NAMALWA (cell line): ENCODE results near the gene FCGR2B.
"Not testable (repeated sequence)": the region's sequence is repeated elsewhere in the genome, so short reads cannot be mapped to it uniquely, and the experiment has no call there.

Source experiments
- DNase-seq: peaks from one replicate; pipeline ENCODE4 v3.0.0-alpha.2; 2015; ENCODE audit warnings: low spot score

The FCGR2B gene

DNA sequence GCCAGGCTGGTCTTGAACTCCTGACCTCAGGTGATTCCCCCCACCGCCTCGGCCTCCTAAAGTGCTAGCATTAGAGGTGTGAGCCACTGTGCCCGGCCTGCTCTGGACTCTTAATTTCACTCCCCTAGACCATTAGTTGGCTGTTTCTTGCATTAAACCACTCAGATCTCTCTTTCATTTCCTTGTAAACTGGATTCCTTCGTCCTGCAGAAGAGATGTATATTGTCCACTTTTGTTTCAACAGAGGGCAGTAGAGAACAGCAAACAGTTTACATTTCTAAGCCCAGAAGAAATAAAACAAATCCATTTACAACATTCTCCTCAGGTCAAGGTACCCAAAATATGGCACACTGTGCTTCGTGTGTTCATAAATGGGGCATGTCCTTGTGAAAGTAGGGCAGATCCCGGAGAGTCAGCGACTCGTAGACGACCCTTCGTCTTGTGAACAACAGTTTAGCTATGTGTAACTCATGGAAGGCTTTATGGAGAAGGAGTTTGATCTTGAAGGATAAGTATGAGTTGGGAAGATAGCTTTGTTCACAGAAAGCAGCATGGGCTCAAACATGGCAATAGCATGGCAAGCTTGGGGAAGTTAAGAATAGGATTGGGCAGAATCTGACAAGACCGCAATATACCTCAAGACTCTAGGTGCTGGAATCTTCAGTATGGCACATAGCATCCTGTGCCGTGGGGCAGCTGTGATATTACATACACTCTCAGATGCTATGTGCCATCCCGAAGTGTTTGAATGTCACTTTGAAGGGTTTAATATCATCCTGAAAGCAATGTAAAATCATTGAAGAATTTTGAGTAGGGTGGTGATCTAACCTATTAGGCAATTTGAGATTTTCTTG is 15.2 kb upstream of the FCGR2B start:
- DNase-seq = peak; percentile 80

DNA sequence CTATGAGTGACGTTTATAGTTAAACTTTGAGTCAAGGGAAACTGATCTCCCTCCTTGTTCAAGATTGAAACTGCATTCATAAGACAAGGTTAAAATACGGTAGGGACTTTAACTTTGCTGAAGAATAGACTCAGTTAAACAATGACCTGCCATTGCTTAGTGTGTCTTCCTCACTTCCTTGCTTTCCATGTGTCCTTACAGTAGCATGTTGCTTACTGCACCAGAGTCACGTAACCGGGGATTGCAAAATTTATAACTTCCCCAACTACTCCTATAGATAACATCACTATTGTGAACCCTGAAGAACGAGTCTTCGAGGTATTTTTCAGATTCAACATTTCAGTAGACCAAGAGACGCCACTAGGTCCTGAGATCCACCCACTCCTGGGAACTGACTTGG is 9.4 kb upstream of the FCGR2B start:
- DNase-seq = not testable (repeated sequence)

DNA sequence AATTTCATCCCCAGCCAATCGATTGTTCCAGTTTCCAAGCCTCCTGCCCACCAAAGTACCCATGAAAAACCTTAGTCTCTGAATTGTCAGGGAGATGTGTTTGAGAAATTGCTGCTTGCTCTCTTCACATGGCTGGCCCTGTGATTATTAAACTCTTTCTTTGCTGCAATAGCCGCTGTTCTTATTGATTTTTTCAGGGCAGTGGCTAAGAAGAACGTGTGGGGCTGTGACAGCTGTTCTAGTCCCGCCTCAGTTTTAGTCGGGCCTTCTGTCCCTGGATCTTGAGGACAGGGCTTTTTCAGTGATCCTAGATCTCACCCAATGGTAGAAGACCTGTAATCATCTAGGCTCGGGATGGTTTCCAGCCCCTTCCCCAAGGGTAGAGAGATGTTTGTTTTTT is 9.0 kb upstream of the FCGR2B start:
- DNase-seq = not testable (repeated sequence)

DNA sequence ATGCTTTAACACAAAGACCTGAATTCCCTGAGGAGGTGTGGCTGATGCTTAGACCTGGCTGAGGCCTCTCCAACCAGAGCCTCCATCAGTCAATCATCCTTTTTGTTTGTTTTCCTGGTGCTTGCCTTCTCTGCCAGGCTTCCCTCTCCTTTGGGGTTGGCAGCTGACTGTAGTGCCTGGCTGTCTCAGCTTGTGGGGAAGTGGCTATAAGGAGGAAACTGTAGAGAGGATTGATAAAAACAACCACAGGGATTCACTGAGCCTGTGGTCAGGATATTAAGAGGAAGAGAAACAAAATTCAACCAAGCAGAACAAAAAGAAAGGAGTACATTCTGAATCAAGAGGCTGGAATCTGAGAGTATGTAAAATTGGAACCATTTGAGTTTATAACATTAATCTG is 4.4 kb upstream of the FCGR2B start:
- not testable (repeated sequence) for DNase-seq

DNA sequence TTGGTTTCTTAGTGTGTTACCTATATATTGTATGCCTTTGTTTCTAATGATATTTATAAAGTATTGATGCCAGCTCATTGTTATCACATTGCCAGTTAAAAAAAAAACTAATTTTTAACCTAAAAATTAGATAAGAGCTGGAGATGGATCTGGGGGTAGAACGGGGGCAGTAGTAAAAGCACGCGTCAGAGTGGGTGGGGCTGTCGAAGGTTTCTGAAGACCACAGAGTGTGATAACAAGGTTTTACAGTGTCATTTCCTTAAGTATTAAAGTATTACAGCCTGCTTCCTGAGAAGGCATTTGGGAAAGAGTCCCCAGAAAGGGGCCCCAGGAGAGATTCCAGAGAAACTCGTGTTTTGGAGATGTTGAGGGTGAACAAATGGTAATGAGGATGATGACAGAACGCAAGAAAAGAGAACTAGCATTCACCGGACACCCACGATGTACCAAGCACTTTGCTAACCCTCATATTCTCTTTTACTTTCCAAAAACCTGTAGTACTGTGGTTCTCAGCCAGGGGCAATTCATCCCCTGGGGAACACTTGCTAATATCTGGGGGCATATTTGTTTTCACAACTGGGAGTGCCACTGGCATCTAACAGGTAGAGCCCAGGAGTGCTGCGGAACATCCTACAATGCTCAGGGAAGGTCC is 1.2 kb upstream of the FCGR2B start:
- DNase-seq = not testable (repeated sequence)

DNA sequence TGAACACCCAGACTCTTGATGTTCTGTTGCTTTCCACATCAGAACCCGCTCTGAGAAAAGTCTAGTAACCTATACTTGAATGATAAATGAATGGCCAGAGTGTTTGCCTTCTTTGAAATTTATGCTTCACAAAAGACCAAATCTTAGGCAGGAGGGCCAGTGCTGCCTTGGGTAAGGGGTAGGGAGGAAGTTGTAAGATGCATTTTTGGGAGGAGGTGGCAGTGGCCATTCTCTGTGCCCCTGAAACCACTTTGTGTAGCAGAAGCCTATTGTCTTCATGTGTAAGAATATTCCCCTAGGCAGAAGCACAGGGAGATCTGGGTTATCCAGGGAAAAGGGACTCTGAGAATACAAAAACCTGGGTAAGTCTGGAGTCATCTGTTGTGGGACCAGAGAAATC is 626 bp downstream of the FCGR2B start:
- DNase-seq = not testable (repeated sequence)

DNA sequence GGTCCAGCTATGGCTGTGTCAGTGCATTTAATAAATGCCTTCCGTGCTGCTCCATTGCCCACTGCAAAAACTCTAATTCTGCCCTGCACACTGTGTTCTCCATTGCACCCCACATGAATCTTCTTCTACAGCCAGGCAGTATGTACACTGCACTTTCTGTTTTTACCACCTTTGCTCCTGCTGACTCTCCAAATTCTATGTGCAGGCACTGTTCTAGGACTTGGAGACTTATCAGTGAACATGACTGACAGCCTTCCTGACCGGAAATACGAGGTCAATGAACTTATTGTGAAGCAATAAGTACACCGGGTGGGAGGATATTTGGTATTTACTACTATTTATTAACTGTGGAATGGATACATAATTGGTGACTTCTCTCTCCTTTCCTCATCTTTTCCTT is 1.7 kb downstream of the FCGR2B start:
- not testable (repeated sequence) for DNase-seq

DNA sequence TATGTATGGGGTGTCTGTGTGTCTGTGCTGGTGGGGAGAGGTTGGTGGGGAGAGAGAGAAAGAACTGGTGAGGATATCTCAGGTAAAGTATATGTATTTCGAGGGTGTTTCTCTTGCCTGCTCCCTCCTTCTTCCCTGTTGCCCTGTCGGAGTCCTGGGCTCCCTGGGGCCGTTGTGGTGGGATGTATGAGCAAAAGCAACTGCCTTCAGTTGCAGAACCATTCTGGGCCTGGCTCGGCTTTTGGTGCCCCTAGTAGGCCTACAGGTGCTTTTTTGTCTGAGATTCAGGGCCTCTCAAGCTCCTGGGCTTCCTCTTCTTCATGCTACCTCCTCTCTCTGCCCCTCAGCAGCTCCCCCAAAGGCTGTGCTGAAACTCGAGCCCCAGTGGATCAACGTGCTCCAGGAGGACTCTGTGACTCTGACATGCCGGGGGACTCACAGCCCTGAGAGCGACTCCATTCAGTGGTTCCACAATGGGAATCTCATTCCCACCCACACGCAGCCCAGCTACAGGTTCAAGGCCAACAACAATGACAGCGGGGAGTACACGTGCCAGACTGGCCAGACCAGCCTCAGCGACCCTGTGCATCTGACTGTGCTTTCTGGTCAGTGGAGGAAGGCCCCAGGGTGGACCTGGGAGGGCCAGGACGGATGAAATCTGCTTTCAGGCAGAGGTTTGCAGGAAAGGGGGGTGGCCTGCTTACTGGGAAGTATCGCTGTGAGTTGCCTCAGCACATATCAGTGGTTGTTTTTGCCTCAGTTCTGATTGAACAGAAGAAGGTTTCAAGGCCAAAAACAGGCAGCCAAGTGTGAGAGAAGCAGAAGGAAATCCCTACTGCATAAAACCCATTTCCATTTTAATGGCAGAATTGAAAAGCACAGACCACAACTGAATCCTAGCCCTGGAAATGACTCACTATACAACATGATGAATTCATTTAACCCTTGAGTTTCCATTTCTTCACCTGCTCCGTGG is 8.4 kb downstream of the FCGR2B start:
- DNase-seq = not testable (repeated sequence)

DNA sequence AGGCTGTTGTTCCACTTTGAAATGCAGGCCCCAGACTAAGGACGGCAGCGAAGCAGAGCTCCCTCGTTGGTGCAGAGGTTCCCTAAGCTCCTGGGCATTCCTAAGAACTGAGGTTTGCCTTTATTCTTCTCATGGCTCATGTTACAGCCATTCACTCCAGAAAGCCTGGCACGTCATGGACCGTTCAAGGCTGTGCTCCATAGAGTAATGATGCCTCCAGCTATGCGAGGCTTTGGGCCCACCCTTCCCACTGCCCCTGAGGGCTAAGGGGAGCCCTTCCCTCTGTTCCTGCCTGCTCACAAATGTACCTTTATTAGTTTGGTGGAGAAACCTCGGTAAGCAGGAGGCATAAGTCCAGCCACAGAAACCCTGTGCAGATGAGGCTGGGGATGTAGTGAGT is 10.5 kb downstream of the FCGR2B start:
- DNase-seq = not testable (repeated sequence)

DNA sequence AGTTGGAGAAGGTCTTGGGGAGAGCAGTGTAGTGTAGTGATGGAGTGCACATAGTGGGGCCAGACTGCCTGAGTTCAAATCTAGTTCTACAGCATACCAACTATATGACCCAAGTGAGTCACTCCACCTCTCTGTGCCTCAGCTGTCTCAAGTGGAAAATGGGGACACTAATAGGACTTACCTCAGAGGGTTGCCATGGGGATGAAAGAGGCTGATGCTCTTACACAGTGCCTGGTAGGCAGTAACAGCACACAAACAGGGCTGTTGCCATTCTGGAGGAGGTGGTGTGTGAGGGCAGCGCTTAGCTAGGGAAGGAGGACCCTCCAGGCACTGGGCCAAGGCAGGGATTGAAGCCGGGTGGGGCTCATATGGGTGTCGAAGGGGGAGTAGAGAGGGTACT is 11.5 kb downstream of the FCGR2B start:
- not testable (repeated sequence) for DNase-seq

DNA sequence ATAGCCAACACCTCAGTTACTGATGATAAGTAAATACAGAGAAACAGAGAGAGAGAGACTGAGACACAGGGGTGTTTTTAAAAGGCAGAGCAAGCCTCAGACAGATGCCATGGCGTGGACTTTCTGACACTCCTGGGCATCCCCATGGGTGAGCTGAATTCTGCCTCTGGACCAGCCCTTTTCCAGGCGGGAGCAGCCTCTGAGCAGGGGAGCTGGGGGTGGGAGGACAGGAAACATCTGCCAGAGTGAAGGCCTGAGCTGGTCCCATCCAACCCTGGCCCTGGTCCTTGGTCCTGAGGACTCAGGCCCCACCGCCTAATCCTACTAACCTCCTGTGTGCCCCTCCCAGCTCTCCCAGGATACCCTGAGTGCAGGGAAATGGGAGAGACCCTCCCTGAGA is 12.0 kb downstream of the FCGR2B start:
- not testable (repeated sequence) for DNase-seq

DNA sequence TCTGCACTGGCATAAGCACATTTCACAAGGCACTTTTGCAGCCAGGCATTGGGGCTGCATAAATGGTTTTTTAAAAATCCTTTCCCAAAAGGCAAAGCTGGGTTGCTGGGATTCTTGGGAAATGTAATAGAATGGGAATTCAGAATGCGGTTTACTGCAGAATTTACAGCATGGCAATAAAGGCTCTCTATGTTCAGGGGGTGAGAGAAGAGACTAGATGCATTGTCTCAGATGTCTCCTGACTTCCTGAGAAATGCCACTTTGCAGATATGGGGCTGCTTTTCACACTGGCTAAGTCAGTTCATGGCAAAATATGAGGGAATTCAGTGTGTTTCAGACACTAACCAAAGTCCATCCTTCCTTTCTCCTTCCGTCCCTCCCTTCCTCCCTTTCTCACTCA is 13.5 kb downstream of the FCGR2B start:
- no peak for DNase-seq

DNA sequence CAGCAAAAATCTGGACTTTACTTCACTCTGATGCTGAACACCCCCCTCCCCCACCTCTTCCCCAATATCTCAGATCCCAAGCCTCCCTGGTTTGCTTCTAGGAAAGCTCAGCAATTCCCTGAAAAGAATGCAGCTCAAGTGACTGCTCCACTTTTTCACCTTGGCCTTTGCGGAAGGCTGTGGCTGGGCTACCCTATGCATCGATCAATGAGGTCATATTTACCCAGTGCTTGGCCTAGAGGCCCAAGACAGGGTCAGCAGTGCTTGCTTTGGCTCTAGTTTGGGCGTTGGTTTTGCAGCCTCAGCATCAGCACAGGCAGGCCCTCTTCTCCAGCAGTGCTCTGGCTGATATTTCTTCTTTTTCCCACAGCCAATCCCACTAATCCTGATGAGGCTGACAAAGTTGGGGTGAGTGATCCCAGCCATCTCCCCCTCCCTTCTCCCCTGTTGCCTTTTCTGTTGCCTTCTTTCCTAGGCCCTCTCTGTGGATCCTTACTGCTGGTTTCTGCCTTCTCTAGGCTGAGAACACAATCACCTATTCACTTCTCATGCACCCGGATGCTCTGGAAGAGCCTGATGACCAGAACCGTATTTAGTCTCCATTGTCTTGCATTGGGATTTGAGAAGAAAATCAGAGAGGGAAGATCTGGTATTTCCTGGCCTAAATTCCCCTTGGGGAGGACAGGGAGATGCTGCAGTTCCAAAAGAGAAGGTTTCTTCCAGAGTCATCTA is 14.2 kb downstream of the FCGR2B start:
- DNase-seq = no peak

DNA sequence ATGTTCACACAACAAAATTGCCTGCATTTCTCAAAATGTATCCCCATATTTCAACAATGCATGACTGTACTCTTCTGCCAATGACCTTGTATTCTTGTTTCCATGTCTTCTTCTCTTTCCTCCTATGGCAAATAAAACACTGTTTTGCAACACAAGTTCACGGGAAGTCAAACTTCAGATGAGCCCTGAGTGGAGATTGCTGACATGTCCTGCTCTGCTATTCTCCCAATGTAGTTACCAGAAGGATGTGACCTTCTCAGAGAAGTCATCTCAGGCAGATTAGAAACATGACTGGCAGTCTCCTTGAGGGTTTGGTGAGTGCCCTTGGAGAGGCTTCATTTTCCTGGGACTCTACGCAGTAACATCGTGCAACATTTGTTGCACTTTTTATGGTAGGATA is 15.6 kb downstream of the FCGR2B start:
- no peak for DNase-seq

DNA sequence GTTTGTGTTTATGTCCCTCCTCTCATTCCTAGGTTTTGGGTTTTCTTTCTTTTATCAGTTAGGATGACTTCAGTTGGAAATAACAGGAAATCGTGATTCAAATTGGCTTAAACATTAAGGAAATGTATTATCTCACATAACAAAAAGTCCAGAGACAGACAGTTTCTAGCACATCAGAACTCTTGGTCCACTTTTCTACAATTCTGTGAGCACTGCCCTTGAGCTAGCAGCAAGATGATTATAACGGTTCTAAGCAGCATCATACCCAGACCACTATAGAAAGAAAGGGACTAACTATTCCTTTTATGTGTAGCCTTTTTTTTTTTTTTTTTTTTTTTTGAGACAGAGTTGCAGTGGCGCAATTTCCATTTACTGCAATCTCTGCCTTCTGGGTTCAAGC is 18.9 kb downstream of the FCGR2B start:
- DNase-seq = no peak

DNA sequence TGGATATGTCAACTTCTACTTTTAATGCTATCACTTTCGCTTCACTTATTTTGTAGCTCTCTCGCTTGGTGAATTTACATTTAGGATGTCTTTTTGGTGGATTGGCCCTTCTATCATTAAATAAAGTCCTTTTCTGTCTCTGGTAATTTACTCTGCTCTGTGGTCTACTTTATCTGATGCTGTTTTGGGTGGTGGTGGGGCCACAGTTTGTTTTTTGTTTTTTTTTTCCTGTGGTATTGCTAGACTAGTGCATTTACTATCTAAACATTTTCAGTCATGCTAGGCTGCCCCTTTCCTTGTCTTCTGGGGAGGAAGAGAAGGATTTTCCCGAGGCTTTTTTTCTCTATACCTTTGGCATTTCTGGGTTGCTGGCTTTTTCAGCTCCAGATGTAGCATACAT is 26.0 kb downstream of the FCGR2B start:
- no peak for DNase-seq

DNA sequence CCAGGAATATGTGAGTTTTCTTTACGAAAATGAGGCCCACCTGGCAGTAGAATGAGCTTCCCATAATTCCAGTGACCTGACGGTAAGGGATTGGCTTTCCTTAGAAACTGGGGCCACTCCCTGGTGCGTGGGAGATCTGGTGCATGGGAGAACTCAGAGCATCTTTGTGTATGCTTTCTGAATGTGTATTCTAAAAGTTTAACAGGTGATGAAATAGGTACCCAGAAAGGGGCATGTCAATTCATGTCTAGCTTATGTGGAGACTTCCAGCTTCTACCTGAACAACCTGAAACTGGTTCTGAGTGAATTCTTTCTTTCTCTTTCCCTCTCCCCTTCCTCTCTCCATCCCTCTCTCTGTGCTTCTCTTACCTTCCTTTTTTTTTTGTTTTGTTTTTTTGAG is 28.9 kb downstream of the FCGR2B start:
- DNase-seq = no peak

DNA sequence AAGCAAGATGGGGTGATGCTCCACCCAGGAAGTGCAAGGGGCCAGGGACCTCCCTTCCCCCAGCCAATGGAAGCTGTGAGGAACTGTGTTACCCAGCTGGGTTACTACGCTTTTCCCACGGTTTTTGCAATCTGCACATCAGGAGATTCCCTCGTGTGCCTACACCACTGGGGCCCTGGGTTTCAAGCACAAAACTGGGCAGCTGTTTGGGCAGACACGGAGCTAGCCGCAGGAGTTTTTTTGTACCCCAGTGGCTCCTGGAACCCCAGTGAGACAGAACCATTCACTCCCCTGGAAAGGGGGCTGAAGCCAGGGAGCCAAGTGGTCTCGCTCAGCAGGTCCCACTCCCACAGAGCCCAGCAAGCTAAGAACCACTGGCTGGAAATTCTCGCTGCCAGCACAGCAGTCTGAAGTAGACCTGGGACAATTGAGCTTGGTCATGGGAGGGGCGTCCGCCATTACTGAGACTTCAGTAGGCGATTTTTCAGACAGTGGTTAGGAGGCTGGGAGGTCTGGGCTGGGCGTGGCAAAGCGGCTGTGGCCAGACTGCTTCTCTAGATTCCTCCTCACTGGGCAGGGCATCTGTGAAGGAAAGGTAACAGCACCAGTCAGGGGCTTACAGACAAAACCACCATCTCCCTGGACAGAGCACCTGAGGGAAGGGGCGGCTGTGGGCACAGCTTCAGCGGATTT is 30.2 kb downstream of the FCGR2B start:
- DNase-seq = not testable (repeated sequence)

DNA sequence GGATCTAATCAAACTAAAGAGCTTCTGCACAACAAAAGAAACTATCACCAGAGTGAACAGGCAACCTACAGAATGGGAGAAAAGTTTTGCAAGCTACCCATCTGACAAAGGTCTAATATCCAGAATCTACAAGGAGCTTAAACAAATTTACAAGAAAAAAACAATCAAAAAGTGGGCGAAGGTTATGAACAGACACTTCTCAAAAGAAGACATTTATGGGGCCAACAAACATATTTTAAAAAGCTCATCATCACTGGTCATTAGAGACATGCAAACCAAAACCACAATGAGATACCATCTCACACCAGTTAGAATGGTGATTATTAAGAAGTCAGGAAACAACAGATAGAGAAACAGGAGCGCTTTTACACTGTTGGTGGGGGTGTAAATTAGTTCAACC is 35.4 kb downstream of the FCGR2B start:
- not testable (repeated sequence) for DNase-seq

DNA sequence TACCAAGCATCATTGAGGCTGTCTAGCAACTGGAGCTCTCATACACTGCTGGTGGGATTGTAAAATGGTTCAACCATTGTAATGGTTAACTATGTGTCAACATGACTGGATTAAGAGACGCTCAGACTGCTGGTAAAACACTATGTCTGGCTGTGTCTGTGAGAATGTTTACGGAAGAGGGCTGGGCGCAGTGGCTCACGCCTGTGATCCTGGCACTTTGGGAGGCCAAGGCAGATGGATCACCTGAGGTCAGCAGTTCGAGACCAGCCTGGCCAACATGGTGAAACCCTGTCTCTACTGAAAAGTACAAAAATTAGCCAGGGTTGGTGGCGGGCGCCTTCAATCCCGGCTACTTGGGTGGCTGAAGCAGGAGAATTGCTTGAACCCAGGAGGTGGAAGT is 39.3 kb downstream of the FCGR2B start:
- no peak for DNase-seq

DNA sequence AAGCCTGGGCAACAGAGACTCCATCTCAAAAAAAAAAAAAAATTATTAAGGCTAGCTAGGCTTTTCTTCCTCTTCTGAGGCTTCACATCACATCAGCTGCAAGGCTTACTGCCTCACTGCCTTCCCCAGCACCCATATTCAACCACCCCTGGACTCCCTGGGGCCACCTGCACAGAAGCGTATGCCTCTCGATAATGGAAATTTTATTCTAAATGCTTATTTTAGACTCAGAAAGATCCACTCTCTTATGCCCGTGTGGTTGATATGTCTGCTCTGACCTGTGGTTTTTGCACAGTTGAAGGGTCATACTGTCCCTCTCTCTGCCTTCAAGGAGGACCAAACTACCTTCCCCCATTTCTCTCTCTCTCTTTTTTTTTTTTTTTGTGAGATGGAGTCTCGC is 42.6 kb downstream of the FCGR2B start:
- DNase-seq = peak; percentile 97
